ENCODE data around the gene BCL2.

Gene BCL2

GRCh38 chr18:63282793-63283192, 36.8 kb downstream of the BCL2 start:
- no peak for DNase-seq (ENCODE audit: low spot score in 2 of 2)
- no peak for ATAC-seq (ENCODE audit: low read depth)
- H3K4me3 Mint-ChIP-seq: peak overlapping the region; percentile 89
- H3K4me1 Mint-ChIP-seq: peaks cover 52% of the 10 kb centered on the region
- H3K27me3 Mint-ChIP-seq: no peaks in the 10 kb centered on the region
- peaks cover 4% of the 10 kb centered on the region for H3K9me3 Mint-ChIP-seq
- peaks cover 24% of the 10 kb centered on the region for H3K36me3 Mint-ChIP-seq
- no peak overlapping the region for H3K27ac Mint-ChIP-seq

- Mint-ChIP-seq H3K36me3 (peaks cover 10% of the 10 kb centered on the region), H3K27ac (peak overlapping the region; percentile 79), H3K4me3 (peak overlapping the region; percentile 46), H3K4me1 (peaks cover 40% of the 10 kb centered on the region), H3K27me3 (no peaks in the 10 kb centered on the region), H3K9me3 (no peaks in the 10 kb centered on the region)
- ATAC-seq (ENCODE audit: low read depth): peak; percentile 81
- DNase-seq (ENCODE audit: low spot score in 2 of 2): no peak
These were observed 46.2 kb downstream of the BCL2 start for GRCh38 chr18:63273222-63273927.

GRCh38 chr18:63272638-63273037, 46.9 kb downstream of the BCL2 start:
- no peak for ATAC-seq (ENCODE audit: low read depth)
- peak overlapping the region; percentile 79 for H3K27ac Mint-ChIP-seq
- H3K27me3 Mint-ChIP-seq: no peaks in the 10 kb centered on the region
- H3K4me1 Mint-ChIP-seq: peaks cover 41% of the 10 kb centered on the region
- no peak for DNase-seq (ENCODE audit: low spot score in 2 of 2)
- H3K4me3 Mint-ChIP-seq: no peak overlapping the region
- no peaks in the 10 kb centered on the region for H3K9me3 Mint-ChIP-seq
- H3K36me3 Mint-ChIP-seq: peaks cover 7% of the 10 kb centered on the region

GRCh38 chr18:63271881-63272299, 47.7 kb downstream of the BCL2 start:
- Mint-ChIP-seq H3K9me3 (no peaks in the 10 kb centered on the region), H3K27ac (peak overlapping the region; percentile 79), H3K27me3 (no peaks in the 10 kb centered on the region), H3K4me3 (peak overlapping the region; percentile 34), H3K36me3 (peaks cover 9% of the 10 kb centered on the region), H3K4me1 (peaks cover 45% of the 10 kb centered on the region)
- no peak for DNase-seq (ENCODE audit: low spot score in 2 of 2)
- ATAC-seq (ENCODE audit: low read depth): peak; percentile 65

GRCh38 chr18:63271148-63271547, 48.4 kb downstream of the BCL2 start:
- DNase-seq (ENCODE audit: low spot score in 2 of 2) (no peak), ATAC-seq (ENCODE audit: low read depth) (no peak)
- Mint-ChIP-seq H3K9me3 (no peaks in the 10 kb centered on the region), H3K36me3 (peaks cover 8% of the 10 kb centered on the region), H3K27me3 (no peaks in the 10 kb centered on the region), H3K4me3 (no peak overlapping the region), H3K4me1 (peaks cover 47% of the 10 kb centered on the region), H3K27ac (peak overlapping the region; percentile 79)

- peaks cover 13% of the 10 kb centered on the region for H3K36me3 Mint-ChIP-seq
- ATAC-seq (ENCODE audit: low read depth) (no peak), DNase-seq (ENCODE audit: low spot score in 2 of 2) (no peak)
- H3K9me3 Mint-ChIP-seq: no peaks in the 10 kb centered on the region
- H3K4me1 Mint-ChIP-seq: peaks cover 45% of the 10 kb centered on the region
- peak overlapping the region; percentile 64 for H3K27ac Mint-ChIP-seq
- no peak overlapping the region for H3K4me3 Mint-ChIP-seq
- H3K27me3 Mint-ChIP-seq: no peaks in the 10 kb centered on the region
These were observed 51.4 kb downstream of the BCL2 start for GRCh38 chr18:63267975-63268721.

GRCh38 chr18:63266888-63267790, 52.4 kb downstream of the BCL2 start:
- Mint-ChIP-seq H3K9me3 (no peaks in the 10 kb centered on the region), H3K27me3 (no peaks in the 10 kb centered on the region), H3K4me1 (peaks cover 47% of the 10 kb centered on the region), H3K27ac (peak overlapping the region; percentile 64), H3K36me3 (peaks cover 14% of the 10 kb centered on the region), H3K4me3 (peak overlapping the region; percentile 15)
- DNase-seq (ENCODE audit: low spot score in 2 of 2): no peak
- no peak for ATAC-seq (ENCODE audit: low read depth)

GRCh38 chr18:63265326-63265725, 54.2 kb downstream of the BCL2 start:
- H3K4me1 Mint-ChIP-seq: peaks cover 51% of the 10 kb centered on the region
- H3K4me3 Mint-ChIP-seq: no peak overlapping the region
- H3K9me3 Mint-ChIP-seq: no peaks in the 10 kb centered on the region
- H3K36me3 Mint-ChIP-seq: peaks cover 18% of the 10 kb centered on the region
- H3K27ac Mint-ChIP-seq: no peak overlapping the region
- H3K27me3 Mint-ChIP-seq: no peaks in the 10 kb centered on the region
- no peak for DNase-seq (ENCODE audit: low spot score in 2 of 2)
- ATAC-seq (ENCODE audit: low read depth): no peak

- Mint-ChIP-seq H3K4me3 (no peak overlapping the region), H3K27me3 (no peaks in the 10 kb centered on the region), H3K4me1 (peaks cover 55% of the 10 kb centered on the region), H3K27ac (no peak overlapping the region), H3K9me3 (no peaks in the 10 kb centered on the region), H3K36me3 (peaks cover 19% of the 10 kb centered on the region)
- DNase-seq (ENCODE audit: low spot score in 2 of 2) (no peak), ATAC-seq (ENCODE audit: low read depth) (no peak)
These were observed 54.7 kb downstream of the BCL2 start for GRCh38 chr18:63264871-63265270.

GRCh38 chr18:63263444-63263843, 56.1 kb downstream of the BCL2 start:
- no peaks in the 10 kb centered on the region for H3K9me3 Mint-ChIP-seq
- no peaks in the 10 kb centered on the region for H3K27me3 Mint-ChIP-seq
- no peak overlapping the region for H3K27ac Mint-ChIP-seq
- peaks cover 19% of the 10 kb centered on the region for H3K36me3 Mint-ChIP-seq
- no peak for ATAC-seq (ENCODE audit: low read depth)
- H3K4me1 Mint-ChIP-seq: peaks cover 62% of the 10 kb centered on the region
- no peak overlapping the region for H3K4me3 Mint-ChIP-seq
- DNase-seq (ENCODE audit: low spot score in 2 of 2): no peak

- H3K4me1 Mint-ChIP-seq: peaks cover 57% of the 10 kb centered on the region
- peak overlapping the region; percentile 57 for H3K27ac Mint-ChIP-seq
- no peaks in the 10 kb centered on the region for H3K27me3 Mint-ChIP-seq
- DNase-seq (ENCODE audit: low spot score in 2 of 2) (no peak), ATAC-seq (ENCODE audit: low read depth) (no peak)
- no peaks in the 10 kb centered on the region for H3K9me3 Mint-ChIP-seq
- H3K4me3 Mint-ChIP-seq: no peak overlapping the region
- peaks cover 21% of the 10 kb centered on the region for H3K36me3 Mint-ChIP-seq
These were observed 56.9 kb downstream of the BCL2 start for GRCh38 chr18:63262369-63263335.

GRCh38 chr18:63261029-63261428, 58.5 kb downstream of the BCL2 start:
- DNase-seq (ENCODE audit: low spot score in 2 of 2) (no peak), ATAC-seq (ENCODE audit: low read depth) (no peak)
- peaks cover 52% of the 10 kb centered on the region for H3K4me1 Mint-ChIP-seq
- no peaks in the 10 kb centered on the region for H3K27me3 Mint-ChIP-seq
- peaks cover 24% of the 10 kb centered on the region for H3K36me3 Mint-ChIP-seq
- H3K27ac Mint-ChIP-seq: peak overlapping the region; percentile 70
- no peaks in the 10 kb centered on the region for H3K9me3 Mint-ChIP-seq
- H3K4me3 Mint-ChIP-seq: no peak overlapping the region

- Mint-ChIP-seq H3K27ac (peak overlapping the region; percentile 70), H3K9me3 (no peaks in the 10 kb centered on the region), H3K4me1 (peaks cover 51% of the 10 kb centered on the region), H3K36me3 (peaks cover 26% of the 10 kb centered on the region), H3K4me3 (no peak overlapping the region), H3K27me3 (no peaks in the 10 kb centered on the region)
- DNase-seq (ENCODE audit: low spot score in 2 of 2): no peak
- ATAC-seq (ENCODE audit: low read depth): no peak
These were observed 59.2 kb downstream of the BCL2 start for GRCh38 chr18:63260380-63260754.
